Mucosa of stomach (tissue), 1 donor: ENCODE measurements around the gene MAP3K20.

Source experiments
- H3K27me3 ChIP-seq: one replicate; pipeline ENCODE4 v1.7.0; 2013; ENCODE audit warnings: mild to moderate bottlenecking, low read length; ENCODE audit not compliant: control insufficient read depth, insufficient read depth
- H3K36me3 ChIP-seq: one replicate; pipeline ENCODE4 v1.7.0; 2013; ENCODE audit warnings: low read length; ENCODE audit not compliant: control insufficient read depth, insufficient read depth
- H3K4me1 ChIP-seq: one replicate; pipeline ENCODE4 v1.7.0; 2013; ENCODE audit warnings: mild to moderate bottlenecking, low read length; ENCODE audit not compliant: control insufficient read depth, insufficient read depth
- H3K4me3 ChIP-seq: one replicate; pipeline ENCODE4 v1.7.0; 2013; ENCODE audit warnings: low read length
- H3K9ac ChIP-seq: one replicate; pipeline ENCODE4 v1.7.0; 2013; ENCODE audit warnings: mild to moderate bottlenecking, low read length, moderate library complexity
- H3K9me3 ChIP-seq: one replicate; pipeline ENCODE4 v1.7.0; 2013; ENCODE audit warnings: mild to moderate bottlenecking, low read length, moderate library complexity; ENCODE audit not compliant: control insufficient read depth
- donor health status: Pancreatic carcinoma.

Gene MAP3K20

GRCh38 chr2:173040729-173041128 lies 34.9 kb upstream of the MAP3K20 start:
- H3K36me3 ChIP-seq, result no peaks in the 10 kb centered on the region
- no peak overlapping the region for H3K4me3 ChIP-seq
- H3K9ac ChIP-seq, result no peak overlapping the region
- H3K27me3 ChIP-seq, result no peaks in the 10 kb centered on the region
- H3K9me3 ChIP-seq, result no peaks in the 10 kb centered on the region
- peaks cover 14% of the 10 kb centered on the region for H3K4me1 ChIP-seq

- Histone ChIP-seq H3K9me3 (no peaks in the 10 kb centered on the region), H3K4me3 (no peak overlapping the region), H3K36me3 (no peaks in the 10 kb centered on the region), H3K27me3 (no peaks in the 10 kb centered on the region), H3K4me1 (peaks cover 7% of the 10 kb centered on the region), H3K9ac (no peak overlapping the region)
Observed at GRCh38 chr2:173043476-173043875, 32.2 kb upstream of the MAP3K20 start.

GRCh38 chr2:173043897-173044519 lies 31.6 kb upstream of the MAP3K20 start:
- H3K27me3 ChIP-seq, result no peaks in the 10 kb centered on the region
- no peak overlapping the region for H3K9ac ChIP-seq

GRCh38 chr2:173044686-173045085 lies 31.0 kb upstream of the MAP3K20 start:
- Histone ChIP-seq H3K9ac (no peak overlapping the region), H3K4me3 (no peak overlapping the region), H3K36me3 (no peaks in the 10 kb centered on the region), H3K4me1 (peaks cover 16% of the 10 kb centered on the region), H3K9me3 (no peaks in the 10 kb centered on the region), H3K27me3 (no peaks in the 10 kb centered on the region)

More at GRCh38 chr2:173043897-173044519, 31.6 kb upstream of the MAP3K20 start:
- Histone ChIP-seq H3K4me1 (peaks cover 12% of the 10 kb centered on the region), H3K9me3 (no peaks in the 10 kb centered on the region), H3K4me3 (no peak overlapping the region), H3K36me3 (no peaks in the 10 kb centered on the region)

GRCh38 chr2:173045181-173045580 lies 30.5 kb upstream of the MAP3K20 start:
- no peaks in the 10 kb centered on the region for H3K36me3 ChIP-seq
- H3K9ac ChIP-seq, result no peak overlapping the region
- no peaks in the 10 kb centered on the region for H3K27me3 ChIP-seq
- H3K9me3 ChIP-seq, result no peaks in the 10 kb centered on the region
- H3K4me1 ChIP-seq, result peaks cover 21% of the 10 kb centered on the region
- no peak overlapping the region for H3K4me3 ChIP-seq

GRCh38 chr2:173048522-173048896 lies 27.1 kb upstream of the MAP3K20 start:
- H3K9me3 ChIP-seq, result no peaks in the 10 kb centered on the region
- no peak overlapping the region for H3K4me3 ChIP-seq
- H3K9ac ChIP-seq, result no peak overlapping the region
- no peaks in the 10 kb centered on the region for H3K36me3 ChIP-seq
- no peaks in the 10 kb centered on the region for H3K27me3 ChIP-seq
- H3K4me1 ChIP-seq, result peaks cover 26% of the 10 kb centered on the region

- Histone ChIP-seq H3K9ac (no peak overlapping the region), H3K36me3 (no peaks in the 10 kb centered on the region), H3K27me3 (no peaks in the 10 kb centered on the region), H3K4me3 (no peak overlapping the region), H3K9me3 (no peaks in the 10 kb centered on the region), H3K4me1 (peaks cover 26% of the 10 kb centered on the region)
Observed at GRCh38 chr2:173048897-173049661, 26.6 kb upstream of the MAP3K20 start.

- no peaks in the 10 kb centered on the region for H3K36me3 ChIP-seq
- no peak overlapping the region for H3K4me3 ChIP-seq
- no peaks in the 10 kb centered on the region for H3K9me3 ChIP-seq
- H3K9ac ChIP-seq, result no peak overlapping the region
- H3K4me1 ChIP-seq, result peaks cover 26% of the 10 kb centered on the region
- no peaks in the 10 kb centered on the region for H3K27me3 ChIP-seq
Observed at GRCh38 chr2:173049831-173050230, 25.8 kb upstream of the MAP3K20 start.

GRCh38 chr2:173050684-173051083 lies 25.0 kb upstream of the MAP3K20 start:
- Histone ChIP-seq H3K9ac (no peak overlapping the region), H3K4me3 (no peak overlapping the region), H3K4me1 (peaks cover 26% of the 10 kb centered on the region), H3K36me3 (no peaks in the 10 kb centered on the region), H3K9me3 (no peaks in the 10 kb centered on the region), H3K27me3 (no peaks in the 10 kb centered on the region)

- H3K9ac ChIP-seq, result no peak overlapping the region
- H3K9me3 ChIP-seq, result no peaks in the 10 kb centered on the region
- H3K36me3 ChIP-seq, result no peaks in the 10 kb centered on the region
- H3K4me1 ChIP-seq, result peaks cover 26% of the 10 kb centered on the region
- no peaks in the 10 kb centered on the region for H3K27me3 ChIP-seq
- no peak overlapping the region for H3K4me3 ChIP-seq
Observed at GRCh38 chr2:173051463-173052215, 24.0 kb upstream of the MAP3K20 start.

- Histone ChIP-seq H3K36me3 (no peaks in the 10 kb centered on the region), H3K4me1 (peaks cover 22% of the 10 kb centered on the region), H3K9ac (no peak overlapping the region), H3K4me3 (no peak overlapping the region), H3K9me3 (no peaks in the 10 kb centered on the region), H3K27me3 (no peaks in the 10 kb centered on the region)
Observed at GRCh38 chr2:173053043-173053699, 22.5 kb upstream of the MAP3K20 start.

- H3K9me3 ChIP-seq, result no peaks in the 10 kb centered on the region
- H3K9ac ChIP-seq, result no peak overlapping the region
- no peak overlapping the region for H3K4me3 ChIP-seq
- H3K4me1 ChIP-seq, result peaks cover 12% of the 10 kb centered on the region
- no peaks in the 10 kb centered on the region for H3K36me3 ChIP-seq
- H3K27me3 ChIP-seq, result no peaks in the 10 kb centered on the region
Observed at GRCh38 chr2:173054466-173054865, 21.2 kb upstream of the MAP3K20 start.
